Measurements from ENCODE around the gene IL12RB2.

- TF ChIP-seq TAF1 (IDR thresholded peaks at IDR 0.05; ENCODE audit: borderline replicate concordance, insufficient read depth, low read length) (no peak), POLR2AphosphoS5 (IDR thresholded peaks at IDR 0.05; ENCODE audit: low read depth, low read length) (no peak), REST (IDR thresholded peaks at IDR 0.05; ENCODE audit: insufficient read depth in 1 of 2, low read depth in 2 of 2, low read length in 2 of 2) (no peak), SIN3A (IDR thresholded peaks at IDR 0.05; ENCODE audit: borderline replicate concordance, insufficient read depth, low read length) (no peak), FOXP2 (optimal IDR thresholded peaks at IDR 0.05; ENCODE audit: borderline replicate concordance, extremely low read depth, extremely low read length, insufficient read depth) (no peak)
Measured at GRCh38 chr1:67290236-67290635, 17.4 kb upstream of the IL12RB2 start.

Measured in PFSK-1 (cell line).